ENCODE measurements around the gene TMEM179. TPM values are rescaled to one million over a fixed set of nuclear protein-coding genes. Genes with fewer than 3 reads are reported as not detected.

Gene TMEM179
- total RNA-seq, 1 donor from 2014 or later: not detected

GRCh38 chr14:104544362-104544961 is 60.1 kb downstream of the TMEM179 start:
- DNase-seq (no peak), ATAC-seq (ENCODE audit: poor library complexity) (no peak)

GRCh38 chr14:104542871-104543830 is 61.4 kb downstream of the TMEM179 start:
- no peak for ATAC-seq (ENCODE audit: poor library complexity)
- intact Hi-C loops (cut with DNase I): no loop called here
- DNase-seq: no peak

More at GRCh38 chr14:104544362-104544961, 60.1 kb downstream of the TMEM179 start:
- intact Hi-C loops (cut with DNase I): no loop called here

GRCh38 chr14:104541905-104542465 is 62.6 kb downstream of the TMEM179 start:
- ATAC-seq (ENCODE audit: poor library complexity): no peak
- intact Hi-C loops (cut with DNase I): no loop called here
- no peak for DNase-seq

Other genes with a start within 250 kb of the TMEM179 start
- gene C14orf180, start 25.0 kb downstream of the TMEM179 start, total RNA-seq: 42.5 TPM
- 28.3 TPM for gene INF2, start 84.8 kb upstream of the TMEM179 start, total RNA-seq
- 215 TPM for gene ADSS1, start 119.5 kb upstream of the TMEM179 start, total RNA-seq
- gene SIVA1, start 148.4 kb upstream of the TMEM179 start, total RNA-seq: 60.7 TPM
- gene AKT1, start 191.0 kb upstream of the TMEM179 start, total RNA-seq: 120 TPM
- gene ZBTB42, start 196.3 kb upstream of the TMEM179 start, total RNA-seq: 5.0 TPM

Measured in Right ventricle myocardium superior (tissue), 1 donor.